Vein endothelial cell (primary cell): ENCODE data around the gene SPATA20. TPM values are rescaled to one million over a fixed set of nuclear protein-coding genes. Genes with fewer than 3 reads are reported as not detected.

Experiments
- total RNA-seq: library from RNA; depleted of rRNA; stranded (reverse); fragments of >200 nt; gene quantifications from 2 replicates; pipeline ENCODE4 v1.2.3, GENCODE V29; 2012

SPATA20 gene
- total RNA-seq = 52.6 and 56.7 TPM in 2 replicates

GRCh38 chr17:50547035-50547735, at the start of gene SPATA20:
Gene SPATA20, plus strand, starts transcription at chr17:50547174. Its CDS starts 35 bp downstream, at chr17:50547209.

GRCh38 chr17:50507871-50508572, 39.0 kb upstream of the SPATA20 start, which contains the start of gene MYCBPAP:
Gene MYCBPAP, plus strand, starts transcription at chr17:50508439. Its CDS starts 236 bp downstream, at chr17:50508675.

GRCh38 chr17:50532452-50533024, 14.4 kb upstream of the SPATA20 start, which contains the start of gene EPN3:
Gene EPN3, plus strand, starts transcription at chr17:50532735. Its CDS starts 3,822 bp downstream, at chr17:50536557.

GRCh38 chr17:50560185-50560824, 13.3 kb downstream of the SPATA20 start, which contains the start of gene CACNA1G:
Gene CACNA1G, plus strand, starts transcription at chr17:50560715. Its CDS starts 745 bp downstream, at chr17:50561460.

Other genes with a start within 250 kb of the SPATA20 start
- gene XYLT2, start 201.0 kb upstream of the SPATA20 start, total RNA-seq = 25.0 and 33.3 TPM in 2 replicates
- 55.9 and 63.3 TPM in 2 replicates for gene MRPL27, start 174.0 kb upstream of the SPATA20 start, total RNA-seq
- gene EME1, start 173.9 kb upstream of the SPATA20 start, total RNA-seq = 2.3 and 3.3 TPM in 2 replicates
- 172 and 226 TPM in 2 replicates for gene LRRC59, start 149.7 kb upstream of the SPATA20 start, total RNA-seq
- 9.9 and 17.3 TPM in 2 replicates for gene ACSF2, start 121.0 kb upstream of the SPATA20 start, total RNA-seq
- gene CHAD, start 78.3 kb upstream of the SPATA20 start, total RNA-seq = not detected in 2 replicates
- 24.9 and 28.4 TPM in 2 replicates for gene RSAD1, start 68.3 kb upstream of the SPATA20 start, total RNA-seq
- 0.29 TPM in 1 of 2 replicates, not detected in the other for gene MYCBPAP, start 38.7 kb upstream of the SPATA20 start, total RNA-seq
- gene EPN3, start 14.4 kb upstream of the SPATA20 start, total RNA-seq = under 0.01 TPM in 1 of 2 replicates, not detected in the other
- gene CACNA1G, start 13.5 kb downstream of the SPATA20 start, total RNA-seq = not detected in 2 replicates
- 1.7 and 5.2 TPM in 2 replicates for gene ABCC3, start 87.7 kb downstream of the SPATA20 start, total RNA-seq
- 40.8 and 58.5 TPM in 2 replicates for gene ANKRD40, start 160.7 kb downstream of the SPATA20 start, total RNA-seq
- gene LUC7L3, start 172.4 kb downstream of the SPATA20 start, total RNA-seq = 19.6 and 30.3 TPM in 2 replicates
- not detected in 2 replicates for gene ANKRD40CL, start 220.3 kb downstream of the SPATA20 start, total RNA-seq